ENCODE data around the gene PTPRN2. TPM values are rescaled to one million over a fixed set of nuclear protein-coding genes. Genes with fewer than 3 reads are reported as not detected.
"Not testable (repeated sequence)": the region's sequence is repeated elsewhere in the genome, so short reads cannot be mapped to it uniquely, and the experiment has no call there.

Gene PTPRN2
- total RNA-seq, 5 donors from 2014 or later (not counting 1 experiment from before 2014, with no cell fraction given): 0.60 to 1.7 (median 0.82) TPM

GRCh38 chr7:158458716-158459282, 128.8 kb downstream of the PTPRN2 start:
- no peak for DNase-seq
- Mint-ChIP-seq H3K27ac (no peak overlapping the region), H3K27me3 (peaks cover 0 to 3% of the 10 kb centered on the region in 2 donors), H3K9me3 (peaks cover 4 to 9% (median 7%) of the 10 kb centered on the region in 3 donors), H3K4me3 (no peak overlapping the region), H3K36me3 (no peaks in the 10 kb centered on the region), H3K4me1 (no peaks in the 10 kb centered on the region)
- Histone ChIP-seq H3K27ac (ENCODE audit: low read length) (no peak overlapping the region), H3K9me3 (no peaks in the 10 kb centered on the region), H3K4me1 (ENCODE audit: control insufficient read depth in 1 of 2, extremely low read depth in 1 of 2, insufficient read depth in 2 of 2, low read length in 2 of 2) (no peaks in the 10 kb centered on the region), H3K27me3 (replicated peaks in 1 of 2; ENCODE audit: control insufficient read depth in 2 of 2, extremely low read depth in 1 of 2, insufficient read depth in 2 of 2, low read length in 1 of 2) (peaks cover 0 to 11% of the 10 kb centered on the region in 2 experiments), H3K36me3 (ENCODE audit: control insufficient read depth in 2 of 2, extremely low read depth in 1 of 2, insufficient read depth in 1 of 2, low read length in 1 of 2) (no peaks in the 10 kb centered on the region), H3K4me3 (ENCODE audit: control insufficient read depth in 1 of 2, extremely low read depth in 1 of 2, low read length in 1 of 2) (no peak overlapping the region)
- 89% methylated on average over 13 of the region's 13 CpGs for WGBS (ENCODE audit: insufficient coverage)
- ChIA-PET POLR2A (no interaction called here), CTCF (no interaction called here)
- no peak for ATAC-seq (replicated peaks in 1 of 4)

- CTCF ChIA-PET: no interaction called here
- Mint-ChIP-seq H3K36me3 (no peaks in the 10 kb centered on the region), H3K4me3 (no peak overlapping the region), H3K9me3 (peaks cover under 1 to 5% (median 1%) of the 10 kb centered on the region in 3 donors), H3K27ac (no peak overlapping the region), H3K27me3 (peaks cover 0 to 3% of the 10 kb centered on the region in 2 donors), H3K4me1 (no peaks in the 10 kb centered on the region)
- Histone ChIP-seq H3K27ac (ENCODE audit: low read length) (no peak overlapping the region), H3K9me3 (no peaks in the 10 kb centered on the region), H3K4me1 (ENCODE audit: control insufficient read depth in 1 of 2, extremely low read depth in 1 of 2, insufficient read depth in 2 of 2, low read length in 2 of 2) (no peaks in the 10 kb centered on the region), H3K36me3 (ENCODE audit: control insufficient read depth in 2 of 2, extremely low read depth in 1 of 2, insufficient read depth in 1 of 2, low read length in 1 of 2) (no peaks in the 10 kb centered on the region), H3K4me3 (ENCODE audit: control insufficient read depth in 1 of 2, extremely low read depth in 1 of 2, low read length in 1 of 2) (no peak overlapping the region), H3K27me3 (replicated peaks in 1 of 2; ENCODE audit: control insufficient read depth in 2 of 2, extremely low read depth in 1 of 2, insufficient read depth in 2 of 2, low read length in 1 of 2) (peaks cover 0 to 11% of the 10 kb centered on the region in 2 experiments)
- no peak for DNase-seq
- 44% methylated on average over 13 of the region's 13 CpGs for WGBS (ENCODE audit: insufficient coverage)
- no peak for ATAC-seq (replicated peaks in 1 of 4)
- POLR2A ChIA-PET: no interaction called here
Measured at GRCh38 chr7:158458096-158458495, 129.5 kb downstream of the PTPRN2 start.

- peaks cover 0 to 11% of the 10 kb centered on the region in 2 experiments for H3K27me3 ChIP-seq (replicated peaks in 1 of 2; ENCODE audit: control insufficient read depth in 2 of 2, extremely low read depth in 1 of 2, insufficient read depth in 2 of 2, low read length in 1 of 2)
- H3K4me3 ChIP-seq (ENCODE audit: control insufficient read depth in 1 of 2, extremely low read depth in 1 of 2, low read length in 1 of 2); ATAC-seq (replicated peaks in 1 of 4); CTCF ChIA-PET; H3K4me3 Mint-ChIP-seq; POLR2A ChIA-PET; H3K27ac Mint-ChIP-seq; DNase-seq; H3K4me1 ChIP-seq (ENCODE audit: control insufficient read depth in 1 of 2, extremely low read depth in 1 of 2, insufficient read depth in 2 of 2, low read length in 2 of 2); H3K27ac ChIP-seq (ENCODE audit: low read length); H3K36me3 ChIP-seq (ENCODE audit: control insufficient read depth in 2 of 2, extremely low read depth in 1 of 2, insufficient read depth in 1 of 2, low read length in 1 of 2); H3K9me3 Mint-ChIP-seq; H3K36me3 Mint-ChIP-seq; H3K9me3 ChIP-seq; H3K27me3 Mint-ChIP-seq; H3K4me1 Mint-ChIP-seq: not testable (repeated sequence)
- WGBS (ENCODE audit: insufficient coverage): 98% methylated on average over 8 of the region's 22 CpGs
Measured at GRCh38 chr7:158457586-158457985, 130.0 kb downstream of the PTPRN2 start.

GRCh38 chr7:158454631-158455030, 133.0 kb downstream of the PTPRN2 start:
- ATAC-seq (replicated peaks in 1 of 4) (no peak), DNase-seq (peak in 1 of 35 experiments; percentile 11)
- no peaks in the 10 kb centered on the region for H3K4me1 Mint-ChIP-seq
- Histone ChIP-seq H3K9me3 (no peaks in the 10 kb centered on the region), H3K27ac (ENCODE audit: low read length) (no peak overlapping the region), H3K4me1 (ENCODE audit: control insufficient read depth in 1 of 2, extremely low read depth in 1 of 2, insufficient read depth in 2 of 2, low read length in 2 of 2) (no peaks in the 10 kb centered on the region), H3K36me3 (ENCODE audit: control insufficient read depth in 2 of 2, extremely low read depth in 1 of 2, insufficient read depth in 1 of 2, low read length in 1 of 2) (no peaks in the 10 kb centered on the region), H3K27me3 (replicated peaks in 1 of 2; ENCODE audit: control insufficient read depth in 2 of 2, extremely low read depth in 1 of 2, insufficient read depth in 2 of 2, low read length in 1 of 2) (peaks cover 0 to 11% of the 10 kb centered on the region in 2 experiments), H3K4me3 (ENCODE audit: control insufficient read depth in 1 of 2, extremely low read depth in 1 of 2, low read length in 1 of 2) (no peak overlapping the region)
- ChIA-PET CTCF (no interaction called here), POLR2A (no interaction called here)
- WGBS (ENCODE audit: insufficient coverage): 85% methylated on average over 4 of the region's 8 CpGs
- H3K27me3 Mint-ChIP-seq: peaks cover 0 to 3% of the 10 kb centered on the region in 2 donors
- no peak overlapping the region for H3K27ac Mint-ChIP-seq
- H3K4me3 Mint-ChIP-seq: no peak overlapping the region
- H3K36me3 Mint-ChIP-seq: no peaks in the 10 kb centered on the region
- H3K9me3 Mint-ChIP-seq: peaks cover 0 to 5% (median 0%) of the 10 kb centered on the region in 3 donors

GRCh38 chr7:158453663-158454062, 134.0 kb downstream of the PTPRN2 start:
- ChIA-PET POLR2A (no interaction called here), CTCF (no interaction called here)
- DNase-seq: no peak
- H3K4me3 ChIP-seq (ENCODE audit: control insufficient read depth in 1 of 2, extremely low read depth in 1 of 2, low read length in 1 of 2): no peak overlapping the region
- H3K9me3 Mint-ChIP-seq: peaks cover 0 to 5% (median 0%) of the 10 kb centered on the region in 3 donors
- H3K27ac Mint-ChIP-seq: no peak overlapping the region
- H3K36me3 ChIP-seq (ENCODE audit: control insufficient read depth in 2 of 2, extremely low read depth in 1 of 2, insufficient read depth in 1 of 2, low read length in 1 of 2): no peaks in the 10 kb centered on the region
- H3K36me3 Mint-ChIP-seq: no peaks in the 10 kb centered on the region
- H3K27me3 ChIP-seq (replicated peaks in 1 of 2; ENCODE audit: control insufficient read depth in 2 of 2, extremely low read depth in 1 of 2, insufficient read depth in 2 of 2, low read length in 1 of 2): peaks cover 0 to 9% of the 10 kb centered on the region in 2 experiments
- no peaks in the 10 kb centered on the region for H3K4me1 Mint-ChIP-seq
- H3K27ac ChIP-seq (ENCODE audit: low read length): no peak overlapping the region
- no peak overlapping the region for H3K4me3 Mint-ChIP-seq
- H3K4me1 ChIP-seq (ENCODE audit: control insufficient read depth in 1 of 2, extremely low read depth in 1 of 2, insufficient read depth in 2 of 2, low read length in 2 of 2): no peaks in the 10 kb centered on the region
- H3K27me3 Mint-ChIP-seq: peaks cover 0 to 3% of the 10 kb centered on the region in 2 donors
- no peak for ATAC-seq (replicated peaks in 1 of 4)
- 100% methylated on average over 1 of the region's 9 CpGs for WGBS (ENCODE audit: insufficient coverage)
- no peaks in the 10 kb centered on the region for H3K9me3 ChIP-seq

- POLR2A ChIA-PET: no interaction called here
- Histone ChIP-seq H3K27me3 (replicated peaks in 1 of 2; ENCODE audit: control insufficient read depth in 2 of 2, extremely low read depth in 1 of 2, insufficient read depth in 2 of 2, low read length in 1 of 2) (peaks cover 0 to 2% of the 10 kb centered on the region in 2 experiments), H3K4me1 (ENCODE audit: control insufficient read depth in 1 of 2, extremely low read depth in 1 of 2, insufficient read depth in 2 of 2, low read length in 2 of 2) (no peaks in the 10 kb centered on the region), H3K9me3 (no peaks in the 10 kb centered on the region), H3K4me3 (ENCODE audit: control insufficient read depth in 1 of 2, extremely low read depth in 1 of 2, low read length in 1 of 2) (no peak overlapping the region), H3K36me3 (ENCODE audit: control insufficient read depth in 2 of 2, extremely low read depth in 1 of 2, insufficient read depth in 1 of 2, low read length in 1 of 2) (no peaks in the 10 kb centered on the region), H3K27ac (ENCODE audit: low read length) (no peak overlapping the region)
- Mint-ChIP-seq H3K36me3 (no peaks in the 10 kb centered on the region), H3K9me3 (peaks cover 0 to 5% (median 0%) of the 10 kb centered on the region in 3 donors), H3K27ac (no peak overlapping the region), H3K27me3 (peaks cover 0 to 3% of the 10 kb centered on the region in 2 donors), H3K4me3 (no peak overlapping the region), H3K4me1 (no peaks in the 10 kb centered on the region)
- no peak for ATAC-seq (replicated peaks in 1 of 4)
- no peak for DNase-seq
- WGBS (ENCODE audit: insufficient coverage): 95% methylated on average over 5 of the region's 11 CpGs
- CTCF ChIA-PET: no interaction called here
Measured at GRCh38 chr7:158452331-158452730, 135.3 kb downstream of the PTPRN2 start.
